ENCODE data around the gene SEZ6. TPM values are rescaled to one million over a fixed set of nuclear protein-coding genes. Genes with fewer than 3 reads are reported as not detected.

The SEZ6 gene
- total and polyA plus RNA-seq, 2 of the 4 experiments (the other 2 are of a cell fraction): not detected

GRCh38 chr17:28944862-28945741 lies 60.7 kb downstream of the SEZ6 start (continued):
- TF ChIP-seq CEBPB (IDR thresholded peaks at IDR 0.05; ENCODE audit: low read depth, low read length): no peak

DNA sequence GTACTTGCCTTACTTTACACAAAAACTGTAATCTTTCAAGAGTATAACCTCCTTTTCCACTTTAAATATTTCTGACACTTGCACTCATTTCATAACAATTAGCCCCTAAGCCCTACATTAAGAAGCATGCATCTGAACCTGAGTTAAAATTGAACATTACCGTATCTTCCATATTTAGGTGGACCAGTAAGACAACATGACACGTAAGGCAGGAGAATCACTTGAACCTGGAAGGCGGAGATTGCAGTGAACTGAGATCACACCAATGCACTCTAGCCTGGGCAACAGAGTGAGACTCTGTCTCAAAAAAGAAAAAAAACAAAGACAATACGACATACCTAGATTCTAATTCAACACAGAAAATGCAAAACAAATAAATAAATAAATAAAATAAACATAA lies 61.5 kb downstream of the SEZ6 start:
- ATAC-seq (ENCODE audit: low read depth): no peak
- Histone ChIP-seq H3K79me1 (ENCODE audit: low read depth in 1 of 2, low read length in 2 of 2) (peaks cover 15 to 64% of the 10 kb centered on the region in 2 experiments), H3K4me1 (ENCODE audit: control insufficient read depth, insufficient read depth, low read length) (peaks cover 13% of the 10 kb centered on the region), H2AK9ac (replicated peaks; ENCODE audit: low read depth, low read length, poor library complexity) (no peak overlapping the region), H4K91ac (ENCODE audit: insufficient read depth, low read depth, low read length) (no peak overlapping the region), H3K36me3 (ENCODE audit: control insufficient read depth, insufficient read depth, low read length) (peaks cover 13% of the 10 kb centered on the region), H4K5ac (ENCODE audit: low read depth, low read length) (no peak overlapping the region), H2BK5ac (ENCODE audit: low read depth, low read length, poor library complexity, severe bottlenecking) (no peak overlapping the region), H3K9me3 (ENCODE audit: control insufficient read depth, insufficient read depth, low read length) (no peaks in the 10 kb centered on the region), H3K18ac (ENCODE audit: low read depth, low read length) (no peak overlapping the region), H2BK120ac (ENCODE audit: low read depth, low read length) (no peak overlapping the region), H3K27me3 (ENCODE audit: control insufficient read depth, insufficient read depth, low read length) (no peaks in the 10 kb centered on the region), H3K23ac (ENCODE audit: low read depth, low read length) (peak overlapping the region; percentile 41; the same call in 1 of the 2 replicates), H4K20me1 (ENCODE audit: insufficient read depth, low read length) (peaks cover 89% of the 10 kb centered on the region), H4K8ac (ENCODE audit: low read depth in 2 of 2, low read length in 2 of 2) (no peak overlapping the region), H3K56ac (ENCODE audit: extremely low read depth, insufficient read depth, low read length) (no peak overlapping the region), H2BK15ac (ENCODE audit: low read depth, low read length) (no peak overlapping the region), H3K27ac (ENCODE audit: insufficient read depth, low read length) (no peak overlapping the region), H2AFZ (replicated peaks; ENCODE audit: low read length, poor library complexity) (no peak overlapping the region), H2BK20ac (ENCODE audit: low read depth, low read length) (no peak overlapping the region), H3K4ac (ENCODE audit: low read depth, low read length) (no peak overlapping the region), H2AK5ac (ENCODE audit: low read depth, low read length) (no peak overlapping the region), H3K14ac (replicated peaks; ENCODE audit: low read depth, low read length) (no peak overlapping the region), H3K4me2 (ENCODE audit: low read depth, low read length) (no peak overlapping the region), H3K9ac (ENCODE audit: low read depth, low read length) (no peak overlapping the region), H3K9me1 (ENCODE audit: insufficient read depth, low read length) (peaks cover 21% of the 10 kb centered on the region), H3K4me3 (ENCODE audit: insufficient read depth, low read depth, low read length) (no peak overlapping the region)
- in situ Hi-C loops (cut with MboI; ENCODE audit: low sequenced_read_pairs): no loop called here
- intact Hi-C loops (cut with micrococcal nuclease): no loop called here
- dilution Hi-C loops (cut with HindIII; ENCODE audit: low sequenced_read_pairs, unreplicated experiment): no loop called here
- ChIA-PET POLR2A (ENCODE audit: unreplicated experiment) (no interaction called here), CTCF (interaction anchor here (1.0 to 1.1 kb wide), 2 partner anchors 28 to 218 kb away, joined by 3 to 5 read pairs; no protein-coding TSS in a partner anchor)
- WGBS, 2 experiments (ENCODE audit: extremely low coverage in 2 of 2, insufficient read length in 1 of 2): no CpG with 5 or more reads among the region's 4 CpGs
- BruUV-seq (replicated peaks): no TSS peak
- no peak for DNase-seq
- TF ChIP-seq, protein P1, sequence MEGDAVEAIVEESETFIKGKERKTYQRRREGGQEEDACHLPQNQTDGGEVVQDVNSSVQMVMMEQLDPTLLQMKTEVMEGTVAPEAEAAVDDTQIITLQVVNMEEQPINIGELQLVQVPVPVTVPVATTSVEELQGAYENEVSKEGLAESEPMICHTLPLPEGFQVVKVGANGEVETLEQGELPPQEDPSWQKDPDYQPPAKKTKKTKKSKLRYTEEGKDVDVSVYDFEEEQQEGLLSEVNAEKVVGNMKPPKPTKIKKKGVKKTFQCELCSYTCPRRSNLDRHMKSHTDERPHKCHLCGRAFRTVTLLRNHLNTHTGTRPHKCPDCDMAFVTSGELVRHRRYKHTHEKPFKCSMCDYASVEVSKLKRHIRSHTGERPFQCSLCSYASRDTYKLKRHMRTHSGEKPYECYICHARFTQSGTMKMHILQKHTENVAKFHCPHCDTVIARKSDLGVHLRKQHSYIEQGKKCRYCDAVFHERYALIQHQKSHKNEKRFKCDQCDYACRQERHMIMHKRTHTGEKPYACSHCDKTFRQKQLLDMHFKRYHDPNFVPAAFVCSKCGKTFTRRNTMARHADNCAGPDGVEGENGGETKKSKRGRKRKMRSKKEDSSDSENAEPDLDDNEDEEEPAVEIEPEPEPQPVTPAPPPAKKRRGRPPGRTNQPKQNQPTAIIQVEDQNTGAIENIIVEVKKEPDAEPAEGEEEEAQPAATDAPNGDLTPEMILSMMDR (conservative IDR thresholded peaks at IDR 0.05; ENCODE audit: low read depth, low read length): no peak
- TF ChIP-seq USF2 (IDR thresholded peaks at IDR 0.05; ENCODE audit: low read depth, low read length) (no peak), MAZ (IDR thresholded peaks at IDR 0.05; ENCODE audit: borderline replicate concordance, low read depth, low read length) (no peak), ELK1 (IDR thresholded peaks at IDR 0.05; ENCODE audit: borderline replicate concordance, low read depth, low read length) (no peak), POLR2A (IDR thresholded peaks at IDR 0.05; ENCODE audit: low read depth, low read length) (no peak), SMC3 (IDR thresholded peaks at IDR 0.05; ENCODE audit: low read depth, low read length) (no peak), CEBPB (IDR thresholded peaks at IDR 0.05; ENCODE audit: low read depth, low read length) (no peak), RCOR1 (IDR thresholded peaks at IDR 0.05; ENCODE audit: insufficient replicate concordance, low read length) (no peak), CHD1 (IDR thresholded peaks at IDR 0.05; ENCODE audit: low read depth, low read length) (no peak), NFE2L2 (IDR thresholded peaks at IDR 0.05; ENCODE audit: low read depth, low read length) (no peak), RFX5 (IDR thresholded peaks at IDR 0.05; ENCODE audit: low read depth, low read length) (no peak), MXI1 (IDR thresholded peaks at IDR 0.05; ENCODE audit: borderline replicate concordance, low read depth, low read length) (no peak)
